GM10266 (cell line): Measurements from ENCODE around the gene ZNHIT2.
A peak's percentile ranks its signal among the peaks of the same experiment; 100 is the strongest.
"Not testable (repeated sequence)": the region's sequence is repeated elsewhere in the genome, so short reads cannot be mapped to it uniquely, and the experiment has no call there.

ENCODE experiments used
- DNase-seq: peaks from one replicate; pipeline ENCODE4 v3.0.0; 2012; ENCODE audit errors: extremely low spot score
- TF ChIP-seq, protein P1 (sequence below): IDR thresholded peaks from 2 replicates; pipeline ENCODE4 v1.5.1; 2012; ENCODE audit warnings: mild to moderate bottlenecking, low read depth; ENCODE audit not compliant: control insufficient read depth, insufficient read depth; ENCODE audit errors: missing control alignments

ZNHIT2 gene

DNA sequence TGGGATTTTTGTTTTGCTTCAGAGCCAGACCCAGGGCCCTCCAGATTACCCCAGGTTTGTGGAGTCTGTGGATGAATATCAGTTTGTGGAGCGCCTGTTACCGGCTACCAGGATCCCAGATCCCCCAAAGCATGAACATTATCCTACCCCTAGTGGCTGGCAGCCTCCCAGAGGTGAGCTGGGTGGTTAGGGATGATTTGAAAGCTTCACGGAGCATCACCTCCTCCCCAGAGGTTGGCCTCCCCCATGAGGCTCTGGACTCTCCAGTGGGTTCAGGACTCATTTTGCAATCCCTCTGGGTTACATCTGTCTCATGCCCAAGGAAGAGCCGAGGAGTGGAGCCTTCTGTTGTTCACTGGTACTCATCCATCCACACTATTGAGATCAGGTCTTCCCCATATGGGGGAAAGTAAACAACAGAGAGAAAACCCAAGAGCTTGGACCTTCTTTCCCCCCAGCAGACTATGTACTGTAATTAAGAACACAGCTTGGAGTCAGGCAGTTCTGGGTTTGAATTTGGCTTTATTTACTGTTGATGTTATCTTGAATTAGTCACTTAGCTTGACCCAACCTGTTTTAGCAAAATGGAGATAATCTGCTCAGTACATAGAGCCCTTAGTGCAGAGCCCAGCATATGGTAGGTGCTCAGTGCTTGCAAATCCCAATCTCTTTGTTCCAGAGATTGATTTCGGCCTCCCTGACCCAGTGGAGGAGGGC, 7.1 kb upstream of the ZNHIT2 start:
- DNase-seq, result no peak

DNA sequence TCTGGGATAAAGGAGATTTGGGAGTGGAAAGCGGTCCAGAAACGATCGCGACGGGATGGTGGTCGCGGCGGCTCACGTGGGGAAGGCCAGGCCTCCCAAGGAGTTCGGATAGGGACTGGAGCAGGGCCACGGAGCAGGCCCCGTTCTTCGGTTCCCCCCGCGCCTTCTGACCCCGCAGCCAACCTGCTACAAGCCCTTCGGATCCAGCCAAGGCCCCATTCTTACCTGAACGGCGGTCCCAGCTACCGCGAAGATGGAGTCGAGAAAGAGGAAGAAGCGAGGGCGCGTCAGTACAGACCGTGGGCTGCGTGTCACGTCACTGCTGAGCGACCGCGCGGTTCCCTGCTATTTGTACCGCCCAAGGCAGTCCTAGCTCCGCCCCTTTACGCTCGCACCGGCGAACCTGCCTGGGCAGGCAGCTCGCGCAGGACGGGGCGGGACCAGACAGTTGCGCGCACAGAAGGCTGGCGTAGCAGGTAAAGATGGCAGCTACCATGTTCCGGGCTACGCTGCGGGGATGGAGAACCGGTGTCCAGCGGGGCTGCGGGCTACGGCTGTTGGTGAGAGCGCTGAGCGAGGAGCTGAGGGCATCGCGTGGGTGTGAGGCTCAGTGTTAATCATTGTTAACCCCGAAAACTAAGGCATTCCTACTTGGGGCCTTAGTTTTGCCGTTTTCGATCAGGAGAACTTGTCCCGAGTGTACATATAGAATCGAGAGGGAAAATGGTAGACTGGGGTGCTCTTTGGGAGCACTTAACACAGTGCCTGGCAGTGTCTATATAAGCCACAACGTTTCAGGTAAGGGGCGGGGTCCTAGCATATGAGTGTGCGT, 4.6 kb upstream of the ZNHIT2 start, which contains the start of the genes FAU and MRPL49:
Gene FAU, minus strand, starts transcription at position 270 of the 832 bp plus-strand sequence. CDS start 321 bp downstream, outside the sequence.
Gene MRPL49, plus strand, starts transcription at position 457 of the 832 bp plus-strand sequence. Its CDS starts 26 bp downstream, at position 483.
- peak; percentile 95 for DNase-seq
- TF ChIP-seq, protein P1, sequence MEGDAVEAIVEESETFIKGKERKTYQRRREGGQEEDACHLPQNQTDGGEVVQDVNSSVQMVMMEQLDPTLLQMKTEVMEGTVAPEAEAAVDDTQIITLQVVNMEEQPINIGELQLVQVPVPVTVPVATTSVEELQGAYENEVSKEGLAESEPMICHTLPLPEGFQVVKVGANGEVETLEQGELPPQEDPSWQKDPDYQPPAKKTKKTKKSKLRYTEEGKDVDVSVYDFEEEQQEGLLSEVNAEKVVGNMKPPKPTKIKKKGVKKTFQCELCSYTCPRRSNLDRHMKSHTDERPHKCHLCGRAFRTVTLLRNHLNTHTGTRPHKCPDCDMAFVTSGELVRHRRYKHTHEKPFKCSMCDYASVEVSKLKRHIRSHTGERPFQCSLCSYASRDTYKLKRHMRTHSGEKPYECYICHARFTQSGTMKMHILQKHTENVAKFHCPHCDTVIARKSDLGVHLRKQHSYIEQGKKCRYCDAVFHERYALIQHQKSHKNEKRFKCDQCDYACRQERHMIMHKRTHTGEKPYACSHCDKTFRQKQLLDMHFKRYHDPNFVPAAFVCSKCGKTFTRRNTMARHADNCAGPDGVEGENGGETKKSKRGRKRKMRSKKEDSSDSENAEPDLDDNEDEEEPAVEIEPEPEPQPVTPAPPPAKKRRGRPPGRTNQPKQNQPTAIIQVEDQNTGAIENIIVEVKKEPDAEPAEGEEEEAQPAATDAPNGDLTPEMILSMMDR, result no peak

More for the DNA sequence above, 7.1 kb upstream of the ZNHIT2 start:
- TF ChIP-seq, protein P1, result no peak

DNA sequence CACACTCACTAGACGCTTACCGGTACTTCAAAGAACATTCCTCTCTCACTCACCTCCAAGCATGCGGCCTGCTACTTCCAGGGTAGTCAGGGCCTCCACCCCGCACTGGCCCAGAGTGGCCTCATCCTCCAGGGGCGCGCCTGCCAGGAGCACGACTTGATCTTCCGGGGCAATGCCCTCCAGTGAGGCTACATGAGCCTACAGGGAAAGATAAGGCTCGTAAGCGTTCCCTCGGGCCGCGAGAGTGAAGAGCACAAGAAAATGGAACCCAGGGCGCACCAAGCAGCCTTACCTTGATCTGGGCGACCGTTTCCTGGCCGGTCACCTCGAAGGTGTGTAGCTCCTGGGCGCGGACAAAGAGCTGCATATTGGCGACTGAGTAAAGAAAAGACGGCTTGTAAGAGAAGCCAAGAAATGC, 4.0 kb upstream of the ZNHIT2 start:
- DNase-seq, result no peak
- TF ChIP-seq, protein P1, result no peak

DNA sequence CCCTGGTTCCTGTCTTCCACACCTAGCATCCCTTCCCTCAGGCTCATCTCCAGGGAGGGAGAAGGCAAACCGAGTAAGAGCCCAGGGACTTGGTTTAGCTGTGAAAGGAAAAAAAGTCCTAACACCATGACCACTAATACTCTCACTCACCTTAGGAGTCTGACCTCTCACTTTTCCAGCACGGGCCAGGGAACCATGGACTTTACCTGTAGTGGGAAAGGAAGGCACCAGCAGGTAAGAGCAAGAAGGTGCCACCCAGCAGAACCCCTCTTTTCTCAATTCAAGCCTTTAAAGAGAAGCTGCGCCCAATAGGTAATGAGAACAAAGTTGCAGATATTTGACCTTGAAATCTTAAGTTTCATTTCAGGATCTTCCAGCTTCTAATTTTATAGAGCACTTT, 3.3 kb upstream of the ZNHIT2 start:
- TF ChIP-seq, protein P1, result no peak
- DNase-seq, result no peak

DNA sequence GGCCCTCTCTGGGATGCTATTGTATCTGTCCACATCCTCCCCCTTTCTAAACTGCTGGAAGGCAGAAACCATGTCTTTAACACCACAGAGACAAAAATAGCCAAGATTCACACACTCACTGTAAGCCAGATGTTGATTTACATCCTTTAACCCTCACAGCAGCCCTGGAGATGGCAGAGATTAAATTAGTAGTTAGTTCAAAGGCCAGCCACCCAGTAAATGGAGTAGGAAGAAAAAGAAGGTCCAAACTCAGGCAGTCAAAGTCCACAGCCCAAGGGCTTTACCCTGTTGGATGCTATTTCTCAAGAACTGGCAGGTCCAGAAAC, 2.1 kb upstream of the ZNHIT2 start:
- TF ChIP-seq, protein P1, result no peak
- DNase-seq, result no peak

DNA sequence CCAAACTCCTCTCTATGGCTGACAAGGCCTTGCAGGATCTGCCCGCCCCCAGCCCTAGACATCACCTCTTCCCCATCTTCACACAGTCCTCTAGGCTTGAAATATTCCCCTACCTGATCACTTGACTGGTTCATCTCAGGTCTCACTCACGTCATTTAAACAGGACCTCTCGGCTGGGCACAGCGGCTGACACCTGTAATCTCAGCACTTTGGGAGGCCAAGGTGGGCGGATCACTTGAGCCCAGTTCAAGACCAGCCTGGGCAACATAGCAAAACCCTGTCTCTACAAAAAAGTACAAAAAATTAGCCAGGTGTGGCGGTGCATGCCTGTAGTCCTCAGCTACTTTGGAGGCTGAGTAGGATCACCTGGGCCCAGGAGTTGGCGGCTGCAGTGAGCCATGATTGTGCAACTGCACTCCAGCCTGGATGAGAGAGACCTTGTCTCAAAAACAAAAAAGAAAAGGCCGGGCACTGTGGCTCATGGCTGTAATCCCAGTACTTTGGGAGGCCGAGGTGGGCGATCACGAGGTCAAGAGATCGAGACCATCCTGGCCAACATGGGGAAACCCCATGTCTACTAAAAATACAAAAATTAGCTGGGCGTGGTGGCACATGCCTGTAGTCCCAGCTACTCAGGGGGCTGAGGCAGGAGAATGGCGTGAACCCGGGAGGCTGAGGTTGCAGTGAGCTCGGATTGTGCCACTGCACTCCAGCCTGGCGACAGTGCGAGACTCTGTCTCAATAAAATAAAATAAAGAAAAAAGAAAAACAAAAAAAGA, 1.6 kb upstream of the ZNHIT2 start:
- not testable (repeated sequence) for DNase-seq

DNA sequence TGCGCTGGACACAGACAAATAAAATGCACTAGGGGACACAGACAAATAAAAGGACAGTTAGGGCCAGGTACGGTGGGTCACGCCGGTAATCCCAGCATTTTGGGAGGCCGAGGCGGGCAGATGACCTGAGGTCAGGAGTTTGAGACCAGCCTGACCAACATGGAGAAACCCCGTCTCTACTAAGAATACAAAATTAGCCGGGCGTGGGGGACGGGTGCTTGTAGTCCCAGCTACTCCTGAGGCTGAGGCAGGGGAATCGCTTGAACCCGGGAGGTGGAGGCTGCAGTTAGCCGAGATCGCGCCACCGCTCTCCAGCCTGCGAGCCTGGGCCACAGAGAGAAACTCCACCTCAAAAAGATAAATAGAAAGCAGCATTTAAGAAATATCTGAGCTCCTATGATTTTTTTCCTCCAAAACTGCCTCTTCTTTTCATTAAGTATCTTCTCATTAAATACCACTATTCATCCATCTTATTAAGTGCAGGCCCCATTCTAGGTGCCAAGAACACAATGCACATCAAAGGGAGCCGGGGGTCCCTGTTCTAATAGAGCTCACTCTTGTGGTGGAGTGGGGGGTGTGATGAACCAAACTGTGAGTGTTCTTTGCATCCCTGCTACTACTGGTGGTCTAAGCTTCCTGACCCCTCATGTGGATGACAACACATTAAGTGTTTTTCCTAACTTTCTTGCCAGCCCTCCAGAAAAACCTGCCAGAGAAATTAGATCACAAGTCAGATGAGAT, 766 bp upstream of the ZNHIT2 start:
- TF ChIP-seq, protein P1, result no peak

More for the DNA sequence above, 766 bp upstream of the ZNHIT2 start:
- DNase-seq, result no peak
